ENCODE measurements around the gene SLC4A1.

The SLC4A1 gene

GRCh38 chr17:44217738-44218343, 50.1 kb downstream of the SLC4A1 start:
- no peak for DNase-seq (ENCODE audit: extremely low read depth, insufficient read length)
- TF ChIP-seq CTCF (IDR thresholded peaks at IDR 0.05; ENCODE audit: insufficient read depth, low read length, poor library complexity, severe bottlenecking): no peak
- Histone ChIP-seq H3K36me3 (ENCODE audit: control insufficient read depth, insufficient read depth, low read length) (peaks cover 27% of the 10 kb centered on the region), H3K4me3 (replicated peaks; ENCODE audit: low read depth, low read length) (peak overlapping the region; percentile 92), H3K27me3 (replicated peaks; ENCODE audit: control insufficient read depth, insufficient read depth, low read length) (no peaks in the 10 kb centered on the region)

GRCh38 chr17:44216694-44217093, 51.2 kb downstream of the SLC4A1 start:
- no peak for DNase-seq (ENCODE audit: extremely low read depth, insufficient read length)
- no peak for TF ChIP-seq CTCF (IDR thresholded peaks at IDR 0.05; ENCODE audit: insufficient read depth, low read length, poor library complexity, severe bottlenecking)
- peak overlapping the region; percentile 92 for H3K4me3 ChIP-seq (replicated peaks; ENCODE audit: low read depth, low read length)
- H3K27me3 ChIP-seq (replicated peaks; ENCODE audit: control insufficient read depth, insufficient read depth, low read length): no peaks in the 10 kb centered on the region
- H3K36me3 ChIP-seq (ENCODE audit: control insufficient read depth, insufficient read depth, low read length): peaks cover 36% of the 10 kb centered on the region

- H3K36me3 ChIP-seq (ENCODE audit: control insufficient read depth, insufficient read depth, low read length): peaks cover 41% of the 10 kb centered on the region
Observed at GRCh38 chr17:44216173-44216572, 51.8 kb downstream of the SLC4A1 start.

GRCh38 chr17:44214896-44215295, 53.0 kb downstream of the SLC4A1 start:
- no peak overlapping the region for H3K4me3 ChIP-seq (replicated peaks; ENCODE audit: low read depth, low read length)
- DNase-seq (ENCODE audit: extremely low read depth, insufficient read length): no peak
- no peaks in the 10 kb centered on the region for H3K27me3 ChIP-seq (replicated peaks; ENCODE audit: control insufficient read depth, insufficient read depth, low read length)
- TF ChIP-seq CTCF (IDR thresholded peaks at IDR 0.05; ENCODE audit: insufficient read depth, low read length, poor library complexity, severe bottlenecking): no peak
- peaks cover 45% of the 10 kb centered on the region for H3K36me3 ChIP-seq (ENCODE audit: control insufficient read depth, insufficient read depth, low read length)

More at GRCh38 chr17:44216173-44216572, 51.8 kb downstream of the SLC4A1 start:
- DNase-seq (ENCODE audit: extremely low read depth, insufficient read length): no peak
- no peak for TF ChIP-seq CTCF (IDR thresholded peaks at IDR 0.05; ENCODE audit: insufficient read depth, low read length, poor library complexity, severe bottlenecking)
- H3K4me3 ChIP-seq (replicated peaks; ENCODE audit: low read depth, low read length): peak overlapping the region; percentile 92
- H3K27me3 ChIP-seq (replicated peaks; ENCODE audit: control insufficient read depth, insufficient read depth, low read length): no peaks in the 10 kb centered on the region

GRCh38 chr17:44214230-44214494, 53.8 kb downstream of the SLC4A1 start:
- TF ChIP-seq CTCF (IDR thresholded peaks at IDR 0.05; ENCODE audit: insufficient read depth, low read length, poor library complexity, severe bottlenecking): no peak
- H3K36me3 ChIP-seq (ENCODE audit: control insufficient read depth, insufficient read depth, low read length): peaks cover 49% of the 10 kb centered on the region
- no peak for DNase-seq (ENCODE audit: extremely low read depth, insufficient read length)
- no peaks in the 10 kb centered on the region for H3K27me3 ChIP-seq (replicated peaks; ENCODE audit: control insufficient read depth, insufficient read depth, low read length)
- no peak overlapping the region for H3K4me3 ChIP-seq (replicated peaks; ENCODE audit: low read depth, low read length)
